Measurements from ENCODE around the gene CDYL. TPM values are rescaled to one million over a fixed set of nuclear protein-coding genes. Genes with fewer than 3 reads are reported as not detected.

Gene CDYL
- total and polyA plus RNA-seq, 2 of the 4 experiments (the other 2 are of a cell fraction): 14.2 to 92.1 TPM

DNA sequence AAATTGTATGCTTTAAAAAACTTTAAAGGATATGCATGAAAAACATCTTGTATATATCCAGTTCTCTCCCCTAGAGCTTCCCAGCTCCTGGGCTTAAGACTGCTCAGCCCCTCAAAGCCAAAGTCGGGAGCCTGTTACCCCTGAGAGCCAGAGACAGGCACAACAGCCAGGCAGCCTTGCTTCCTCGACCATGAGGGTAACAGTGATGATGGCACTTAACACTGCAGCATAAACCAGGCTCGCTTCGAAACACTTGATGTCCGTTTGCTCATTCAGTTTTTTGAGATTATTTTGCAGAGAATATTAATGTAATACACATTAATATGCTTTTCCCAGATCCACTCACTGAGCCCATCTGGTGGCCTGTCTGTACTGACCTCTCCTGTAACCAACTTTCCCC lies 180.4 kb downstream of the CDYL start:
- Histone ChIP-seq H3K27me3 (ENCODE audit: control insufficient read depth, insufficient read depth, low read length) (no peaks in the 10 kb centered on the region), H3K4ac (ENCODE audit: low read depth, low read length) (no peak overlapping the region), H4K8ac (ENCODE audit: low read depth in 2 of 2, low read length in 2 of 2) (no peak overlapping the region), H3K18ac (ENCODE audit: low read depth, low read length) (no peak overlapping the region), H2BK20ac (ENCODE audit: low read depth, low read length) (no peak overlapping the region), H3K4me3 (ENCODE audit: insufficient read depth, low read depth, low read length) (no peak overlapping the region), H3K79me1 (ENCODE audit: low read depth in 1 of 2, low read length in 2 of 2) (no peaks in the 10 kb centered on the region), H3K56ac (ENCODE audit: extremely low read depth, insufficient read depth, low read length) (no peak overlapping the region), H3K9ac (ENCODE audit: low read depth, low read length) (no peak overlapping the region), H3K9me3 (ENCODE audit: control insufficient read depth, insufficient read depth, low read length) (no peaks in the 10 kb centered on the region), H3K23ac (ENCODE audit: low read depth, low read length) (no peak overlapping the region), H3K36me3 (ENCODE audit: control insufficient read depth, insufficient read depth, low read length) (peaks cover 14% of the 10 kb centered on the region), H3K27ac (ENCODE audit: insufficient read depth, low read length) (no peak overlapping the region), H2BK120ac (ENCODE audit: low read depth, low read length) (no peak overlapping the region), H2BK5ac (ENCODE audit: low read depth, low read length, poor library complexity, severe bottlenecking) (no peak overlapping the region), H3K9me1 (ENCODE audit: insufficient read depth, low read length) (no peaks in the 10 kb centered on the region; the same call in 1 of the 2 replicates), H3K4me1 (ENCODE audit: control insufficient read depth, insufficient read depth, low read length) (no peaks in the 10 kb centered on the region), H2AK9ac (replicated peaks; ENCODE audit: low read depth, low read length, poor library complexity) (no peak overlapping the region), H3K14ac (replicated peaks; ENCODE audit: low read depth, low read length) (no peak overlapping the region), H2BK15ac (ENCODE audit: low read depth, low read length) (no peak overlapping the region), H4K20me1 (ENCODE audit: insufficient read depth, low read length) (0 out of 2 replicates have a peak, but pooled peaks cover 3% of the 10 kb centered on the region), H4K91ac (ENCODE audit: insufficient read depth, low read depth, low read length) (no peak overlapping the region), H2AFZ (replicated peaks; ENCODE audit: low read length, poor library complexity) (no peak overlapping the region), H4K5ac (ENCODE audit: low read depth, low read length) (no peak overlapping the region), H3K4me2 (ENCODE audit: low read depth, low read length) (no peak overlapping the region), H2AK5ac (ENCODE audit: low read depth, low read length) (no peak overlapping the region)
- DNase-seq (no peak), ATAC-seq (ENCODE audit: low read depth) (no peak)
- no TSS peak for BruUV-seq (replicated peaks)
- POLR2A ChIA-PET (ENCODE audit: unreplicated experiment): no interaction called here
- TF ChIP-seq MAZ (IDR thresholded peaks at IDR 0.05; ENCODE audit: borderline replicate concordance, low read depth, low read length) (no peak), FOS (IDR thresholded peaks at IDR 0.05; ENCODE audit: low read depth, low read length) (no peak), CEBPB (IDR thresholded peaks at IDR 0.05; ENCODE audit: low read depth, low read length) (no peak), POLR2A (IDR thresholded peaks at IDR 0.05; ENCODE audit: low read depth, low read length) (no peak), RAD21 (IDR thresholded peaks at IDR 0.05; ENCODE audit: low read length) (no peak), MXI1 (IDR thresholded peaks at IDR 0.05; ENCODE audit: borderline replicate concordance, low read depth, low read length) (no peak), NFE2L2 (IDR thresholded peaks at IDR 0.05; ENCODE audit: low read depth, low read length) (no peak), RFX5 (IDR thresholded peaks at IDR 0.05; ENCODE audit: low read depth, low read length) (no peak), CHD1 (IDR thresholded peaks at IDR 0.05; ENCODE audit: low read depth, low read length) (no peak), BHLHE40 (IDR thresholded peaks at IDR 0.05; ENCODE audit: low read depth, low read length) (no peak), RCOR1 (IDR thresholded peaks at IDR 0.05; ENCODE audit: insufficient replicate concordance, low read length) (no peak), MAFK (IDR thresholded peaks at IDR 0.05; ENCODE audit: low read depth, low read length) (no peak), SMC3 (IDR thresholded peaks at IDR 0.05; ENCODE audit: low read depth, low read length) (no peak)
- TF ChIP-seq, protein P1, sequence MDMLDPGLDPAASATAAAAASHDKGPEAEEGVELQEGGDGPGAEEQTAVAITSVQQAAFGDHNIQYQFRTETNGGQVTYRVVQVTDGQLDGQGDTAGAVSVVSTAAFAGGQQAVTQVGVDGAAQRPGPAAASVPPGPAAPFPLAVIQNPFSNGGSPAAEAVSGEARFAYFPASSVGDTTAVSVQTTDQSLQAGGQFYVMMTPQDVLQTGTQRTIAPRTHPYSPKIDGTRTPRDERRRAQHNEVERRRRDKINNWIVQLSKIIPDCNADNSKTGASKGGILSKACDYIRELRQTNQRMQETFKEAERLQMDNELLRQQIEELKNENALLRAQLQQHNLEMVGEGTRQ (IDR thresholded peaks at IDR 0.05; ENCODE audit: low read depth, low read length): no peak
- TF ChIP-seq, protein P2, sequence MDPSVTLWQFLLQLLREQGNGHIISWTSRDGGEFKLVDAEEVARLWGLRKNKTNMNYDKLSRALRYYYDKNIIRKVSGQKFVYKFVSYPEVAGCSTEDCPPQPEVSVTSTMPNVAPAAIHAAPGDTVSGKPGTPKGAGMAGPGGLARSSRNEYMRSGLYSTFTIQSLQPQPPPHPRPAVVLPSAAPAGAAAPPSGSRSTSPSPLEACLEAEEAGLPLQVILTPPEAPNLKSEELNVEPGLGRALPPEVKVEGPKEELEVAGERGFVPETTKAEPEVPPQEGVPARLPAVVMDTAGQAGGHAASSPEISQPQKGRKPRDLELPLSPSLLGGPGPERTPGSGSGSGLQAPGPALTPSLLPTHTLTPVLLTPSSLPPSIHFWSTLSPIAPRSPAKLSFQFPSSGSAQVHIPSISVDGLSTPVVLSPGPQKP (IDR thresholded peaks at IDR 0.05; ENCODE audit: borderline replicate concordance, low read depth, low read length): no peak
- WGBS, 2 experiments (ENCODE audit: extremely low coverage in 2 of 2, insufficient read length in 1 of 2): no CpG with 5 or more reads among the region's 5 CpGs
- in situ Hi-C loops (cut with MboI; ENCODE audit: low sequenced_read_pairs): no loop called here
- CTCF ChIA-PET: interaction anchor here (1.3 kb wide), 1 partner anchor 15 kb away, joined by 3 read pairs; no protein-coding TSS in a partner anchor
- intact Hi-C loops (cut with micrococcal nuclease): no loop called here
- dilution Hi-C loops (cut with HindIII; ENCODE audit: low sequenced_read_pairs, unreplicated experiment): no loop called here

All from IMR-90 (cell line).